ENCODE results near the gene P3H4.

GRCh38 chr17:41768682-41769288, 43.0 kb downstream of the P3H4 start:
- TF ChIP-seq POLR2AphosphoS5 (IDR thresholded peaks at IDR 0.05) (no peak), CTCF (IDR thresholded peaks at IDR 0.05 in 8 of 11, conservative IDR thresholded peaks at IDR 0.05 in 3 of 11) (no peak), POLR2A (IDR thresholded peaks at IDR 0.05) (no peak)

Data from spleen (tissue), 7 donors.